Lung (tissue), 12 donors: ENCODE data around the gene MUSK. TPM values are rescaled to one million over a fixed set of nuclear protein-coding genes. Genes with fewer than 3 reads are reported as not detected.

Experiments
- ATAC-seq: fragments of 200-7000 bp; cut with Tn5 transposase; one replicate; pipeline ENCODE4 v1.9.1; 2020; ENCODE audit warnings: moderate number of reproducible peaks; ENCODE audit not compliant: insufficient read depth, low FRiP score
- DNase-seq, 3 donors: peaks; one replicate each; pipeline ENCODE4 v3.0.0-alpha.2; 2013 to 2017
- H3K27ac ChIP-seq, 2 donors: one replicate each; pipeline ENCODE4 v1.5.1; 2013; ENCODE audit warnings: mild to moderate bottlenecking in 2 of 2, moderate library complexity in 2 of 2, control low read depth in 1 of 2, inconsistent platforms in 1 of 2, low read depth in 1 of 2, low read length in 1 of 2
- H3K27me3 ChIP-seq, 3 donors: one replicate each; pipeline ENCODE4 v1.5.1; 2013; ENCODE audit warnings: low read length in 2 of 3; ENCODE audit not compliant: control insufficient read depth in 3 of 3, insufficient read depth in 3 of 3
- H3K36me3 ChIP-seq, 4 donors: one replicate each; pipeline ENCODE4 v1.5.1; 2013; ENCODE audit warnings: low read length in 4 of 4, mild to moderate bottlenecking in 1 of 4, moderate library complexity in 1 of 4; ENCODE audit not compliant: control insufficient read depth in 4 of 4, insufficient read depth in 4 of 4
- H3K4me1 ChIP-seq, 5 donors: one replicate each; pipeline ENCODE4 v1.5.1; 2013; ENCODE audit warnings: low read length in 5 of 5, mild to moderate bottlenecking in 2 of 5, moderate library complexity in 1 of 5; ENCODE audit not compliant: control insufficient read depth in 5 of 5, insufficient read depth in 5 of 5
- H3K4me3 ChIP-seq: one replicate; pipeline ENCODE4 v1.5.1; 2013; ENCODE audit warnings: mild to moderate bottlenecking, control low read depth, moderate library complexity
- H3K9ac ChIP-seq, 2 donors: one replicate each; pipeline ENCODE4 v1.5.1; 2013; ENCODE audit warnings: low read length in 2 of 2, control low read depth in 1 of 2; ENCODE audit not compliant: insufficient read depth in 1 of 2
- H3K9me3 ChIP-seq, 4 donors: one replicate each; pipeline ENCODE4 v1.5.1; 2013; ENCODE audit warnings: low read length in 3 of 4, mild to moderate bottlenecking in 1 of 4, moderate library complexity in 1 of 4; ENCODE audit not compliant: control insufficient read depth in 4 of 4, insufficient read depth in 3 of 4
- CTCF ChIP-seq: IDR thresholded peaks from 2 replicates; pipeline ENCODE4 v1.5.1; 2012; ENCODE audit warnings: mild to moderate bottlenecking; ENCODE audit errors: control extremely low read depth, extremely low read depth
- WGBS, 2 donors: extraction: QIAGEN DNeasy Blood & Tissue Kit; methylation state at CpG; one replicate each; pipeline ENCODE4 v1.1.7; 2013; 5-methylcytosine and 5-hydroxymethylcytosine counted together
- polyA plus RNA-seq, 2 donors: library from polyadenylated mRNA; stranded (reverse); fragments of 200-250 nt; gene quantifications; one replicate each; pipeline ENCODE4 v1.2.1, GENCODE V29; 2013
- total RNA-seq, 2 donors: library from RNA; depleted of rRNA in 1 of 2; stranded (reverse); fragments of >200 nt in 1 of 2; gene quantifications; one replicate each; pipeline ENCODE4 v1.2.1, GENCODE V29; 2014 to 2021
- donor health status: control.
- donor health status: control.
- donor health status: Bipolar disorder and iron deficiency.
- donor health status: healthy.
- donor health status: DM: yes; HTN: yes; CAD: no.

The MUSK gene
- total and polyA plus RNA-seq, 4 donors, result 0.14 to 2.8 (median 0.43) TPM

DNA sequence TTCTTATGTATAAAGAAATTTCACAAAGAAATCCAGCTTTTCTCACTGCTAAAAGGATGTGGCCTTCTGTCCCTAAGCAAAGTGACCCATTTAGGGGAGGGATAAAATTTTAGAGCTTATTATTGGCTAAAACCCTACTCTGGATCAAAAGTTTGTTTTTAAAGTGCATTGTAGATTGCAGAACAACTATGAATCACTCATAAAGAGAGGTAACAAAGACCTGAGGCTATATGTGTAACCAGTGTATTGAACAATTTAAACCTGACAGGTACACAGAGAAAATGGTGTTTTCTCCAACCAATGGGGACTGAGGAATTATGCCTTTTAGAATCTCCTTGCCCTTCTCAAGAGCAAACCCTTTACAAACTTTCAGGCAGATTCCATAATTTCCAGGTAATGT is 86.6 kb downstream of the MUSK start:
- H3K27me3 ChIP-seq, result no peaks in the 10 kb centered on the region
- no peaks in the 10 kb centered on the region for H3K4me1 ChIP-seq
- H3K36me3 ChIP-seq, result no peaks in the 10 kb centered on the region
- no peak overlapping the region for H3K27ac ChIP-seq
- H3K9me3 ChIP-seq, result peaks cover 0 to 7% (median 0%) of the 10 kb centered on the region in 4 donors
- no peak overlapping the region for H3K9ac ChIP-seq
- ATAC-seq (no peak), DNase-seq (no peak)
- no peak for TF ChIP-seq CTCF
- H3K4me3 ChIP-seq, result no peak overlapping the region

- no peaks in the 10 kb centered on the region for H3K36me3 ChIP-seq
- no peaks in the 10 kb centered on the region for H3K27me3 ChIP-seq
- peaks cover 0 to under 1% (median 0%) of the 10 kb centered on the region in 5 donors for H3K4me1 ChIP-seq
- no peak overlapping the region for H3K27ac ChIP-seq
- H3K9ac ChIP-seq, result no peak overlapping the region
- H3K9me3 ChIP-seq, result peaks cover 0 to 7% (median 0%) of the 10 kb centered on the region in 4 donors
- TF ChIP-seq CTCF, result no peak
- no peak for ATAC-seq
- no peak overlapping the region for H3K4me3 ChIP-seq
- DNase-seq, result no peak
Measured at GRCh38 chr9:110758201-110758600, 89.6 kb downstream of the MUSK start.

GRCh38 chr9:110762783-110763182 is 94.2 kb downstream of the MUSK start:
- DNase-seq (no peak), ATAC-seq (no peak)
- TF ChIP-seq CTCF, result no peak
- 75 to 79% methylated on average over 2 of the region's 2 CpGs for WGBS, 2 donors
- Histone ChIP-seq H3K4me3 (no peak overlapping the region), H3K4me1 (peaks cover 0 to 14% (median 1%) of the 10 kb centered on the region in 5 donors), H3K27me3 (no peaks in the 10 kb centered on the region), H3K36me3 (no peaks in the 10 kb centered on the region), H3K9me3 (peaks cover 0 to 7% (median 0%) of the 10 kb centered on the region in 4 donors), H3K27ac (no peak overlapping the region), H3K9ac (no peak overlapping the region)

- DNase-seq, result no peak
- H3K9me3 ChIP-seq, result peaks cover 0 to 7% (median 0%) of the 10 kb centered on the region in 4 donors
- no peak for ATAC-seq
- WGBS, 2 donors, result 80 to 89% methylated on average over 1 of the region's 1 CpG
- no peaks in the 10 kb centered on the region for H3K27me3 ChIP-seq
- H3K4me1 ChIP-seq, result peaks cover 0 to 22% (median 5%) of the 10 kb centered on the region in 5 donors
- no peak overlapping the region for H3K4me3 ChIP-seq
- H3K27ac ChIP-seq, result no peak overlapping the region
- no peaks in the 10 kb centered on the region for H3K36me3 ChIP-seq
- no peak for TF ChIP-seq CTCF
- no peak overlapping the region for H3K9ac ChIP-seq
Measured at GRCh38 chr9:110763568-110763967, 95.0 kb downstream of the MUSK start.
